HUES6 (cell line): Measurements from ENCODE around the gene FBXO40.

Source experiments
- H3K27ac ChIP-seq: 2 replicates; pipeline ENCODE4 v1.7.0; 2013; ENCODE audit warnings: low read depth, mild to moderate bottlenecking, low read length, inconsistent platforms
- H3K27me3 ChIP-seq: 2 replicates; pipeline ENCODE4 v1.6.1; 2013; ENCODE audit warnings: low read length; ENCODE audit not compliant: control insufficient read depth, insufficient read depth
- H3K36me3 ChIP-seq: 2 replicates; pipeline ENCODE4 v1.6.1; 2013; ENCODE audit warnings: low read length; ENCODE audit not compliant: control insufficient read depth, insufficient read depth
- H3K4me1 ChIP-seq: 2 replicates; pipeline ENCODE4 v1.6.1; 2013; ENCODE audit warnings: low read length; ENCODE audit not compliant: control insufficient read depth, insufficient read depth
- H3K4me3 ChIP-seq: 2 replicates; pipeline ENCODE4 v1.5.1; 2013; ENCODE audit warnings: low read depth, low read length
- H3K9ac ChIP-seq: one replicate; pipeline ENCODE4 v1.6.1; 2013; ENCODE audit warnings: mild to moderate bottlenecking, low read length
- H3K9me3 ChIP-seq: 2 replicates; pipeline ENCODE4 v1.6.1; 2013; ENCODE audit warnings: low read depth, low read length; ENCODE audit not compliant: control insufficient read depth, insufficient read depth

FBXO40 gene

DNA sequence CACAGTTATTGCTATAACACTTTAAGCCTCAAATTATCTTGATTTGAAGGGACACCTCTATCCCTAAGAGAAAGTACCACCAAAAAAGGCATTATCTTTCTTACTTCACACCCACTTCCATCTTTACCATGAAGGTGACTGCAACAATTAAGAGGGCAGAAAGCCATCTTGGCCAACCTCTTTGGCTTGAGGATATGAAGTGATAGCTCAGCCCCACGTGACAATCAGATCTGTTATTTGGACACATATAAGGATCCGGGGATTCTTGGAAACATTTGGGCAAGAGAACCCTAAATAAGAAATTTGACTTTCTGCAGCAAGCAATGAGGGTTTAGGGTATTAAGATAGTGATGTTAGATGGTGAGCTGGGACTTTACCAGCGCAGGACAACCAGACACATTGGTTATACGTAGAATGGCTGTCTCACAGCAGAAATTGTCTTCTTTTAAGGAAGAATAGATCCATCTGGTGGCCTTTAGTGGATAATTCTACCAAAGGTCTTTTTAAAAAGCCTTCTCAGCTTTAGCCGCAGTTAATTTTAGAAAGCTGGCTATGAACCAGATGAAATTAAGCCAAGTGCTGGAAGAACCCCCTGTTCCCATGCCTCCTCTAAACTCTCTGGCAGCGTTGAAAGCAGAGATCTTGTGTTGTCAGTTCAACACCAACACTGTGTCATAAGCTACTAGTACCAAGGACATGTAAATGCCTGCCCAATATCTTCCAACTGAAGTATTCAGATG is 55.2 kb downstream of the FBXO40 start:
- Histone ChIP-seq H3K4me3 (no peak overlapping the region), H3K4me1 (peaks cover 3% of the 10 kb centered on the region), H3K9ac (no peak overlapping the region), H3K36me3 (no peaks in the 10 kb centered on the region), H3K27me3 (no peaks in the 10 kb centered on the region), H3K9me3 (no peaks in the 10 kb centered on the region), H3K27ac (no peak overlapping the region)

DNA sequence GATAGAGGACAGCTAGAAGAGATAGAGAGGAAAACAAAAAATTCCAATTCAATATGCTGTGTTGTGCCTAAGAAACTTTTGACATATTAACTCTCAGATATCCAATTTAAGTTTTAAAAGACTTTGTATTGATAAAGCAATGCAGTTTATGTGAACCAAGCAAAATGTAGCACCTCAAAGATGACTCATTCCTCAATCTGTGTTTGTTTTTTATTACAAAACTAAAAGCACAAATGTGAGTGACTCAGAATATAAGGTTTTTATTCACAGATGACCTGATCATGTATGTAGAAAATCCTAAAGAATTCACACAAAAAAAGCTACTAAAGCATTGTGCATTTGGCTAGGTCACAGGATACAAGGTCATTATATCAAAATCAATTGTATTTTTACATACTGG is 56.5 kb downstream of the FBXO40 start:
- no peak overlapping the region for H3K27ac ChIP-seq
- no peaks in the 10 kb centered on the region for H3K4me1 ChIP-seq
- no peaks in the 10 kb centered on the region for H3K27me3 ChIP-seq
- H3K9me3 ChIP-seq = no peaks in the 10 kb centered on the region
- no peaks in the 10 kb centered on the region for H3K36me3 ChIP-seq
- H3K9ac ChIP-seq = no peak overlapping the region
- no peak overlapping the region for H3K4me3 ChIP-seq

DNA sequence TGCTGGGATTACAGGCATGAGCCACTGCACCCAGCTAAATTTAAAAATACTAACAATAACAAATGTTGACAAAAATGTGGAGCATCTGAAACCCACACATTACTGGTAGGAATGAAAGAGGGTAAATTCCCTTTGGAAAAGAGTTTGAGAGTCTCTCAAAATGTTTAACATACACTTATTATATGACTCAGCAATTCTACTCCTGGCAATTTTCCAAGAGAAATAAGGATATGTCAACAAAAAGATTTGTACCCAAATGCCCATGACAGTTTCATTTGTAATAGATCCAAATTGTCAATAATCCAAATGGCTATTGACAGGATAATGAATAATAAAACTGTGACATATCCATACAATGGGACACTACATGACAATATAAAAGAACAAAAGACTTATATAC is 58.5 kb downstream of the FBXO40 start:
- Histone ChIP-seq H3K9me3 (no peaks in the 10 kb centered on the region), H3K27ac (no peak overlapping the region), H3K36me3 (no peaks in the 10 kb centered on the region), H3K27me3 (no peaks in the 10 kb centered on the region), H3K9ac (no peak overlapping the region), H3K4me3 (no peak overlapping the region), H3K4me1 (no peaks in the 10 kb centered on the region)

DNA sequence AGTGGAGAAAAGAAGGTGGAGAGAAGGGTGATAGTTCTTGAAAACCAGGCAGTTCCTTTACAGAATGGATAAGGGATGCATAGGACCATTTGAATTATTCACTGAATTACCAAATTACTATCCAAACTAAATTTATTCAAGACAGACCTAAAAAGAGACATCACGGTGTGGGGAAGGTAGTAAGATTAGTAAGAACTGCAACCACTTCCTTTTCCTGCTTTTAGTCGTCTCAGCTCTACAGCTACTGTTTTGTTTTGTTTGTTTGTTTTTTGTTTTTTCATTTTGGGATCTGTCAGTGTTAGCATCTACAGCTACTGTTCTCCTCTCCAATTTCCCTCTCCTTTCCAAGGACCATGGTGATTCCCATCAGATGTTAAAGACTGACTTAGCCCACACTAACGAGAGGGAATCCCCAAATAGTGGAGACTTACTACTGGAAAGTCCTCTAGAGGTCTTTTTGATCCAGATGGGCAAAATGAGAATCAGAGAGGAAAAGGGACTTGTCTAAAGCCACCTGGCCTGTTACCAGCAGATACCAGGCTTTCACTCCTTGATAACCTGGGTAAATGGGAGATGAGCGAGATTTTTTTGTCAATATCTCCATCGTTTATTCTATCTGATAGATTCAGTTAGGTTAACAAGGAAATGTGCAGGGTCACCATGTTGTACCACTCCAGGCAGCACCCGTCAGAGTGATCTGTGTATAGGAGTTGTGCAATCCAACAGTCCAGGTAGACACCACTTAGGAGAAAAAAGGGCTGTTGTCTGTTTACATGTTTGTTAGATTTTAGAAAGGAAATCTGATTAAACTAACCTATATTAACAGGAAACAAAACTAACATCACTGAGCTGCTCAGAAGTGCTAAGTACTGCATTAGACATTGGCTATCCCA is 61.6 kb downstream of the FBXO40 start:
- H3K27me3 ChIP-seq = no peaks in the 10 kb centered on the region
- H3K27ac ChIP-seq = no peak overlapping the region; the same call in 1 of the 2 replicates
- no peaks in the 10 kb centered on the region for H3K4me1 ChIP-seq
- H3K9me3 ChIP-seq = no peaks in the 10 kb centered on the region
- no peak overlapping the region for H3K9ac ChIP-seq
- no peak overlapping the region for H3K4me3 ChIP-seq
- H3K36me3 ChIP-seq = no peaks in the 10 kb centered on the region

DNA sequence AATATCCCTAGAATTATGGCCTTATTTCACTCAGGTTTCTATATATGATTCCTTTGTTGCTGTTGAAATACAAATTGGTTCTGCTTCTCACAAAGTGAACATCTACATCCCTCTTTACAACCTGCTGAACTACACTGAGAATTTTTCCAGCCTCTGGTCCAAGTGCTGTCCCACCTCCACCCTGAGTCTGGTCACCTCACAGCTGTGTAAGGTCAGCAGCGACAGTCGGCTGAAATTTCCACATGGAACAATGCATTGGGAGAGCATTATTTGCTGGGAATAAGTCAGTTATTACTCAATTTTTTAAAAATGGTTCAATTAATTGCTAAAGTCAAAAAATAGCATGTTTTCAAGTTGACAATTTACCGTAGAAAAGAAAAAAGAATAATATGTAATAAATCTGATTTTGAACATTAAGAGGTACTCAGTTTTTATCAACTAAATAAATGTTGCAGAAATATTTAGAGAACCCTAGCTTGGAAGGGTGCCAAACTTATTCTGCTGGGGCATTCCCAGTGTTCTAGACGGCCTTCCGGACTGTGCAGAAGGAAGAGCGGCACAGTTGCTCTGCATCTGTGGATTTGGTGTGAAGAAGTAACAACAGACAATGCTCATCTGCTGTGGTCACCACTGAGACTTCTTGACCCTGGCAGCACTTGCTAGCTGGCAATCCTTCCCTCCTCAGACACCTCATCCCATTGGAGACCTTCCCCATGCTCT is 65.7 kb downstream of the FBXO40 start:
- no peak overlapping the region for H3K4me3 ChIP-seq
- no peaks in the 10 kb centered on the region for H3K27me3 ChIP-seq
- H3K9ac ChIP-seq = no peak overlapping the region
- H3K9me3 ChIP-seq = no peaks in the 10 kb centered on the region
- no peak overlapping the region for H3K27ac ChIP-seq
- H3K36me3 ChIP-seq = peaks cover 11% of the 10 kb centered on the region
- peaks cover 9% of the 10 kb centered on the region for H3K4me1 ChIP-seq

DNA sequence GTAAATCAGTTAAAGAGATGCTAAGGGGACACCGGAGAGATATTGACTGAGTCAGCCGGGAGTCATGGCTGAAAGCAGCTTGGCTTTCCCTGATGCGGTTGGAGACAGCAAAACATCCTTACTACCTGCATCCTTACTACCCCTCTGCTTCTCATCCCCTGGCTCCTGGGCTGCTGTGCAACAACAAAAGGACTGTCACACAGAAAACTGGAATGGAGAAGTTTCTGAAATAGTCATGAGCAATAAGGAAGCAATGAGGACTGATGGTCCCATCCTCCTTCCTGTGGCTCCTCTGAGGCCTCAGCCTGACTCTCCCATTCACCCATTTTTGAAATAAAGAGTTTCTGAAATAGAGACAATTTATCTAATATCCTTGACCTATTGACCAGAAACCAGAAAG is 66.4 kb downstream of the FBXO40 start:
- no peaks in the 10 kb centered on the region for H3K9me3 ChIP-seq
- H3K27me3 ChIP-seq = no peaks in the 10 kb centered on the region
- H3K27ac ChIP-seq = no peak overlapping the region
- no peak overlapping the region for H3K4me3 ChIP-seq
- H3K36me3 ChIP-seq = peaks cover 18% of the 10 kb centered on the region
- peaks cover 9% of the 10 kb centered on the region for H3K4me1 ChIP-seq
- H3K9ac ChIP-seq = no peak overlapping the region

DNA sequence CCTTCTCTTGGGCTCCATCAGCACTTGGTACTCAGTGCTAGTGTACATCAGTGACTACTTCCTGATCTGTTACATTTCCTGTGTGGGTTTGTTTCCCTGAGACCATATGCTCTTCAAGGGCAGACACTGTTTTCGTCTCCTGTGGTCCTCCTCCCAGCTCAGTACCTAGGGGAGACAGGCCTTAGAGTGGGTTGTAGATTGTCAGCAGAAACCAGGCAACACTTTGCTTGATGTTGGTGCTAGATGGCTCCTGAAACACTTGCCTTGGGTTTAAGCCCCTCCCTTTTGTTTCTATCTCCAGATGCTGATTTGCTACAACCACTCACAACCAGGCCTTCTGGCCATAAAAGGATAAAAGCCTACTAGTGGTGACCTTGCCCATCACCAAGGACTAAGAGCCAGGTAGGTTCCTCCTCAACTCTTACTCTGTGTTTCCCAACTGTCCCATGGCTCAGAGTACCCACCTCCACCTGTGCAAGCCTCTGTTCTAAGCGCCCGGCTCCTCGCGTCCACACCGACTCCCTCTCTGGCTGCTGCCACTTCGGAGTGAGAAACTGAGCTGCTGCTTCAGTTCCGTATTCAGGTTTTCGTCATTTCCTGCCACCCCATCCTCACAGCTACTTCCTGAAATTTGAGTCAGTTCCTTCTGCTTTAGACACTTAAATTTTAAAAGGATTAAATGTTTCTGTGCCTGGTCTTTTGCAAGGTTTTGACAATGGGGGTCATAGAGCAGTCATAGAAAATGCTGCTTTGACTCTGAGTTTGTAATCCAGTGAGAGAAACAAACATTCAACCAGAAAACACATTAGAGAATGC is 67.4 kb downstream of the FBXO40 start, which contains the start of gene HCLS1:
Gene HCLS1 (minus strand): TSS at position 548 of the 816 bp plus-strand sequence. CDS start 2,556 bp downstream, outside the sequence.
- Histone ChIP-seq H3K4me3 (no peak within 1 kb of the TSS), H3K9me3 (no peaks in the 10 kb centered on the region), H3K4me1 (peaks cover 9% of the 10 kb centered on the region), H3K27ac (no peak within 1 kb of the TSS), H3K9ac (no peak within 1 kb of the TSS), H3K36me3 (peaks cover 28% of the 10 kb centered on the region), H3K27me3 (no peaks in the 10 kb centered on the region)

DNA sequence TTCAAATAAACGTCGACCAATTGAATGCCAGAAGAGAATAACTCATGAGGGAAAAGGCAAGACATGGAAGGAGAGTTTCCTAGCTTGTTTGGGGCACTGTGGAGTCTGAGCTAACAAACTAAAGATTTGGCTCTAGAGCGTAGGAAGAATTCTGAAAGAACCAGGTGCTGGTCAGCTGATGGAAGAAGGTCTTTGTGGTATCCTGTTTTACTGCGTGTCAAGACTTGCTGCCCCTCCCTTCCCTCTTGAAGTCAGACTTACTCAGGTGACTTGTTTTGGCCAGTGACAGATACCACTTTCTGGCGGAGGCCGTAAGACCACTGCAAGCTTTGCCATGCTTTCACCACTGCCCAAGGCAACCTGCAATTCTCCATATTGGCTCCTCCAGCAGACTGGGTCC is 68.2 kb downstream of the FBXO40 start:
- no peak overlapping the region for H3K4me3 ChIP-seq
- H3K36me3 ChIP-seq = peaks cover 36% of the 10 kb centered on the region
- H3K27ac ChIP-seq = no peak overlapping the region
- no peaks in the 10 kb centered on the region for H3K9me3 ChIP-seq
- H3K9ac ChIP-seq = no peak overlapping the region
- no peaks in the 10 kb centered on the region for H3K27me3 ChIP-seq
- H3K4me1 ChIP-seq = peaks cover 9% of the 10 kb centered on the region

DNA sequence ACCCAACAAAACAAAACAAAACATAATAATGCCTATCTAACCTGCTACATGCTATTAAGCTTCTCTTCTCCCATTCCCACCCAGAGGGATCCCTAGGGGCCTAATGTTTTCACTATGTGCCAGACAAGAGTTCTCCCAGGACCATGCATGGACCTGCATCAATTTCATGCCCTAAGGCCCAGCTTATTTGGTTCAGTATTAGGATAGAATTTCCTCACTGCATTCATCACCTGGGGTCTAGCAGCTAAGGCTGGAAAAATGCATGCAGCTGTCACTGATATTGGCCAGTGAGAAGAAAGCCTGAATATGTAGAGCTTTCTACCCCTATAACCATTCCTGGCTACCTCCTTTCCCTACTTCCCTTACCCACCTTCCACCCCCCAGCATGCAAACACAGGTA is 69.6 kb downstream of the FBXO40 start:
- Histone ChIP-seq H3K27ac (no peak overlapping the region), H3K4me3 (no peak overlapping the region), H3K9me3 (no peaks in the 10 kb centered on the region), H3K4me1 (peaks cover 9% of the 10 kb centered on the region), H3K36me3 (peaks cover 50% of the 10 kb centered on the region), H3K27me3 (no peaks in the 10 kb centered on the region), H3K9ac (no peak overlapping the region)

DNA sequence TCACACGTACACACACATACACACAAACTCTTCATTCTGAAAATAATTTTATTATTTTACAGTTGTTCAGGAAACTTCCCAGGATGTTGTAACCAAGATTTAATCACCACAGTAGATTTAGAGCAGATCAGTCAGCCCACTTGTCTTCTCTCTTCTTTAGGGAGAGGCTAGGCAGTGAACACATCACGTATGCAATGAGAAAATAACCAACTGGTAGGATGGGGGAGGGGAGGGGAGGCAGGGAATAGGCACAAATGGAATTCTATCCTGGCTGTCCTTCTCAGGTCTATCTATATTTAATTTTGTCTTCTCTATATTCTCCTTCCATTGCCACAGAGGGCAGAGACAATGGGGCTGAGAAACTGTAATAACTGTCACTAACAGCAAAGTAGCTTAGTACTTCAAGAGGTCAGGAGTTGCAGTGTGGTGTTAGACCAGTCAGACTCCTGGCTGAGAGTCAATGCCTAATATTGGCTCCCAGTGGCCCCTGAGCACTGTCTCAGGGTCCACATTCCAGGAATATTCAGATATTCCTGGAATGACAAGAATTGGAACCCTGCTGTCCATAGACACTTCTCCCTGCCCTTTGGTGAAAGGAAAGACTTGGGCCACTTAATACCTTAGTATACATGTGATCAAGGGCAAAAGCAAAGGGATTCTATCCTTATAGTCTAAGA is 70.1 kb downstream of the FBXO40 start:
- Histone ChIP-seq H3K4me3 (no peak overlapping the region), H3K9me3 (no peaks in the 10 kb centered on the region), H3K27me3 (no peaks in the 10 kb centered on the region), H3K36me3 (peaks cover 54% of the 10 kb centered on the region), H3K9ac (no peak overlapping the region), H3K27ac (no peak overlapping the region), H3K4me1 (peaks cover 9% of the 10 kb centered on the region)
